ENCODE data around the gene ELAVL3.

DNA sequence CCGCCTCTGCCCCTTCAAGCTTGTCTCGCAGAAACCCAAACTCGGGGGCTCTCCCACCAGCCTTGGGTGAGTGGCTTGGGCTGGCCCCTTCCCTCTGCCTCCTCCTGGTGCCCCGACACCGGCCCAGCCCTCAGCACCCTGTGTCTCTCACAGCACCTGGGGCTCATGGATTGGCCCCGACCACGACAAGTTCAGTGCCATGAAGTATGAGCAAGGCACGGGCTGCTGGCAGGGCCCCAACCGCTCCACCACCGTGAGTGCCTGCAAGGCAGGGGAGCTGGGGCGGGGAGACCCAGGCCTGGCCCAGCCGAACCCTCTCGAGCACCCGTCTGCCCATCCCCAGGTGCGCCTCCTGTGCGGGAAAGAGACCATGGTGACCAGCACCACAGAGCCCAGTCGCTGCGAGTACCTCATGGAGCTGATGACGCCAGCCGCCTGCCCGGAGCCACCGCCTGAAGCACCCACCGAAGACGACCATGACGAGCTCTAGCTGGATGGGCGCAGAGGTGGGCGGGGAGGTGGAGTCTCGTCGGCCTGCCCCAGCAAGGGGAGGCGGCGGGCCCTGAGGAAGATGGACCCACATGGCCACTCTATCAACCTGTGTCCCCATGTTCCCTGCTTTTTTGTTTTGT, 31.8 kb downstream of the ELAVL3 start:
- TF ChIP-seq POLR2AphosphoS5 (IDR thresholded peaks at IDR 0.05; ENCODE audit: low read depth, low read length): no peak
- TF ChIP-seq, protein P1, sequence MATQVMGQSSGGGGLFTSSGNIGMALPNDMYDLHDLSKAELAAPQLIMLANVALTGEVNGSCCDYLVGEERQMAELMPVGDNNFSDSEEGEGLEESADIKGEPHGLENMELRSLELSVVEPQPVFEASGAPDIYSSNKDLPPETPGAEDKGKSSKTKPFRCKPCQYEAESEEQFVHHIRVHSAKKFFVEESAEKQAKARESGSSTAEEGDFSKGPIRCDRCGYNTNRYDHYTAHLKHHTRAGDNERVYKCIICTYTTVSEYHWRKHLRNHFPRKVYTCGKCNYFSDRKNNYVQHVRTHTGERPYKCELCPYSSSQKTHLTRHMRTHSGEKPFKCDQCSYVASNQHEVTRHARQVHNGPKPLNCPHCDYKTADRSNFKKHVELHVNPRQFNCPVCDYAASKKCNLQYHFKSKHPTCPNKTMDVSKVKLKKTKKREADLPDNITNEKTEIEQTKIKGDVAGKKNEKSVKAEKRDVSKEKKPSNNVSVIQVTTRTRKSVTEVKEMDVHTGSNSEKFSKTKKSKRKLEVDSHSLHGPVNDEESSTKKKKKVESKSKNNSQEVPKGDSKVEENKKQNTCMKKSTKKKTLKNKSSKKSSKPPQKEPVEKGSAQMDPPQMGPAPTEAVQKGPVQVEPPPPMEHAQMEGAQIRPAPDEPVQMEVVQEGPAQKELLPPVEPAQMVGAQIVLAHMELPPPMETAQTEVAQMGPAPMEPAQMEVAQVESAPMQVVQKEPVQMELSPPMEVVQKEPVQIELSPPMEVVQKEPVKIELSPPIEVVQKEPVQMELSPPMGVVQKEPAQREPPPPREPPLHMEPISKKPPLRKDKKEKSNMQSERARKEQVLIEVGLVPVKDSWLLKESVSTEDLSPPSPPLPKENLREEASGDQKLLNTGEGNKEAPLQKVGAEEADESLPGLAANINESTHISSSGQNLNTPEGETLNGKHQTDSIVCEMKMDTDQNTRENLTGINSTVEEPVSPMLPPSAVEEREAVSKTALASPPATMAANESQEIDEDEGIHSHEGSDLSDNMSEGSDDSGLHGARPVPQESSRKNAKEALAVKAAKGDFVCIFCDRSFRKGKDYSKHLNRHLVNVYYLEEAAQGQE (IDR thresholded peaks at IDR 0.05; ENCODE audit: insufficient read depth in 1 of 2, low read depth in 2 of 2, low read length in 2 of 2): no peak
